SJCRH30 (cell line): ENCODE data around the gene WNK4. TPM values are rescaled to one million over a fixed set of nuclear protein-coding genes. Genes with fewer than 3 reads are reported as not detected.

Experiments
- total RNA-seq: library from RNA; depleted of rRNA; stranded (reverse); fragments of >200 nt; shearing (Covaris generic); gene quantifications from 2 replicates; pipeline ENCODE4 v1.2.3, GENCODE V29; 2014; rRNA removed

The WNK4 gene
- total RNA-seq, 1 experiment from 2014 or later, result 0.32 TPM

Other genes with a start within 250 kb of the WNK4 start
- 20.6 and 22.2 TPM in 2 replicates for gene NAGLU, start 244.4 kb upstream of the WNK4 start, total RNA-seq
- 0.73 and 0.76 TPM in 2 replicates for gene HSD17B1, start 227.7 kb upstream of the WNK4 start, total RNA-seq
- gene COASY, start 218.5 kb upstream of the WNK4 start, total RNA-seq, result 33.7 and 36.3 TPM in 2 replicates
- 44.5 and 48.4 TPM in 2 replicates for gene MLX, start 213.5 kb upstream of the WNK4 start, total RNA-seq
- 23.8 and 29.7 TPM in 2 replicates for gene PSMC3IP, start 202.9 kb upstream of the WNK4 start, total RNA-seq
- gene RETREG3, start 171.2 kb upstream of the WNK4 start, total RNA-seq, result 34.5 and 36.2 TPM in 2 replicates
- 111 and 122 TPM in 2 replicates for gene TUBG1, start 170.9 kb upstream of the WNK4 start, total RNA-seq
- 6.2 and 10.4 TPM in 2 replicates for gene TUBG2, start 121.3 kb upstream of the WNK4 start, total RNA-seq
- 10.9 and 13.7 TPM in 2 replicates for gene PLEKHH3, start 103.6 kb upstream of the WNK4 start, total RNA-seq
- gene CCR10, start 98.8 kb upstream of the WNK4 start, total RNA-seq, result 0.99 and 1.0 TPM in 2 replicates
- gene CNTNAP1, start 98.1 kb upstream of the WNK4 start, total RNA-seq, result 4.0 and 5.0 TPM in 2 replicates
- gene EZH1, start 35.6 kb upstream of the WNK4 start, total RNA-seq, result 17.3 and 27.0 TPM in 2 replicates
- not detected in 2 replicates for gene RAMP2, start 19.4 kb upstream of the WNK4 start, total RNA-seq
- 71.0 and 79.3 TPM in 2 replicates for gene VPS25, start 7.2 kb upstream of the WNK4 start, total RNA-seq
- gene COA3, start 18.1 kb downstream of the WNK4 start, total RNA-seq, result 105 and 107 TPM in 2 replicates
- 0.10 TPM in 2 replicates for gene CNTD1, start 18.3 kb downstream of the WNK4 start, total RNA-seq
- gene BECN1, start 43.7 kb downstream of the WNK4 start, total RNA-seq, result 62.1 and 62.9 TPM in 2 replicates
- 142 and 145 TPM in 2 replicates for gene PSME3, start 52.8 kb downstream of the WNK4 start, total RNA-seq
- gene AOC2, start 64.0 kb downstream of the WNK4 start, total RNA-seq, result 0.86 and 1.1 TPM in 2 replicates
- 0.30 and 0.34 TPM in 2 replicates for gene AOC3, start 70.6 kb downstream of the WNK4 start, total RNA-seq
- not detected in 2 replicates for gene G6PC1, start 120.2 kb downstream of the WNK4 start, total RNA-seq
- 21.9 and 29.4 TPM in 2 replicates for gene AARSD1, start 183.8 kb downstream of the WNK4 start, total RNA-seq
- gene PTGES3L, start 199.5 kb downstream of the WNK4 start, total RNA-seq, result 5.5 TPM in 2 replicates
- gene RUNDC1, start 200.0 kb downstream of the WNK4 start, total RNA-seq, result 10.8 and 11.9 TPM in 2 replicates
- gene RPL27, start 217.8 kb downstream of the WNK4 start, total RNA-seq, result 3,033 and 3,236 TPM in 2 replicates
- 0.33 TPM in 1 of 2 replicates, not detected in the other for gene IFI35, start 226.2 kb downstream of the WNK4 start, total RNA-seq
- gene VAT1, start 241.8 kb downstream of the WNK4 start, total RNA-seq, result 32.5 and 34.9 TPM in 2 replicates
- gene RND2, start 244.6 kb downstream of the WNK4 start, total RNA-seq, result 0.68 and 0.79 TPM in 2 replicates